GM03348 (cell line): Measurements from ENCODE around the gene CDKN1B.

Experiments used
- DNase-seq: peaks from one replicate; pipeline ENCODE4 v3.0.0; 2012; ENCODE audit warnings: low spot score

CDKN1B gene

DNA sequence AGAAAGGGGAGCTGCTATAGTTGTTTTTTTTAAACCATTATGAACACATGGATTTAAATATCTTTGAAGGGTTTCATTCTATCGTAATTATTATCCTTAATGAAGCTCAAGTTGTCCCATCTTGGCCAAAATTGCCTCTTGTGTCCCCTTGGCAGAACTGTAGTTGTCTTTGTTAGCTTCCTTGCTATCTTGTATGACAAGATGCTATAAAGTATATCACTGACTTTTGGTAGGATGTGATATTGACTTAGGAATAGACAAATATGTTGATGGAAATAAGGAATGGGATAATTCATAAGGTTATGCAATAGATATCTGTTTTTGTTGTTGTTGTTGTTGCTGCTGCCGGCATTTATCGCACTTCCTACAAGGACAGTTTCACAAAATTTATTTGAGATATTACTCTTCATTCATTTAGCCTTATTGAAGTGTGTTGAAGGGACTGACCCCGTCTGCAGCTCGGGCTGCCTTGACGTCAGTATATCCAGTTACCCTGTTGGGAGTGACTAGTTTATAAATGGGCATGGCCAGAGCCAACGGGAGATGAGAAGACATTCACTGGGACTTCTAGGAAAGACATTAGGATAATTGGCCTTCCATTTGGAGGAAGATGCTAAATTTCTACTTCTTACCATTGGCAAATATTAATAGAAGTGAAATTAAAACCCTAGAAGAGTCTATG lies 42.2 kb downstream of the CDKN1B start:
- DNase-seq: no peak

DNA sequence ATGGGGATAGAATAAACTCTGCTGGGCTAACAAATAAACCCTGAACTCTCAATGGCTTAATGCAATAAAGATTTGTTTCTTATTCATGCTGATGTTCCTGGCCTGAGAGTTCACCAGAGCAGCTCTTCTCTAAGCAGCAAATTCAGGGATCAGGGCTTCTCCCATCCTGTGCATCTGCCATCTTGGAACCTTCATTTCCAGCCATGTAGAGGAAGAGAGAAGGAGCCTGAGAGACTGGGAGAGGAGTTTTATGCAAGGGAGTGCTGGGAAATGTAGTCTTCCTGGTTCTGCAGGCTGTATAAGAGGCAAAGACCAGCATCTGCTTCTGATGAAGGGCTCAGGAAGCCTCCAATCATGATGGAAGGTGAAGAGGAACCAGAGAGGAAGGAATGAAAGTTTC lies 47.7 kb downstream of the CDKN1B start:
- DNase-seq: no peak

GRCh38 chr12:12770262-12770661 lies 53.1 kb downstream of the CDKN1B start:
- no peak for DNase-seq
